H9 (cell line): ENCODE data around the gene GRID1. TPM values are rescaled to one million over a fixed set of nuclear protein-coding genes. Genes with fewer than 3 reads are reported as not detected.

Experiments used
- DNase-seq: peaks from one replicate; pipeline ENCODE4 v3.0.0-alpha.2; 2017
- H2AFZ ChIP-seq: one replicate; pipeline ENCODE4 v1.6.1; 2013; ENCODE audit warnings: mild to moderate bottlenecking, low read length, control low read depth, moderate library complexity
- H2AK5ac ChIP-seq: 2 replicates; pipeline ENCODE4 v1.6.1; 2013; ENCODE audit warnings: low read length, control low read depth, mixed read lengths; ENCODE audit not compliant: insufficient read length
- H2BK120ac ChIP-seq: one replicate; pipeline ENCODE4 v1.6.1; 2013; ENCODE audit warnings: low read depth, mild to moderate bottlenecking, low read length, control low read depth, inconsistent platforms; ENCODE audit not compliant: poor library complexity, severe bottlenecking
- H2BK12ac ChIP-seq: 2 replicates; pipeline ENCODE4 v1.6.1; 2013; ENCODE audit warnings: low read length, control low read depth, mixed read lengths, low read depth; ENCODE audit not compliant: insufficient read length
- H2BK15ac ChIP-seq: 2 replicates; pipeline ENCODE4 v1.6.1; 2013; ENCODE audit warnings: low read depth, low read length, control low read depth
- H2BK20ac ChIP-seq: one replicate; pipeline ENCODE4 v1.6.1; 2013; ENCODE audit warnings: low read depth, mild to moderate bottlenecking, low read length, control low read depth, inconsistent platforms; ENCODE audit not compliant: poor library complexity, severe bottlenecking
- H2BK5ac ChIP-seq: 2 replicates; pipeline ENCODE4 v1.6.1; 2013; ENCODE audit warnings: low read length, control low read depth, mixed read lengths; ENCODE audit not compliant: insufficient read length
- H3K14ac ChIP-seq: 2 replicates; pipeline ENCODE4 v1.6.1; 2013; ENCODE audit warnings: low read length, control low read depth; ENCODE audit not compliant: insufficient read depth
- H3K18ac ChIP-seq: 2 replicates; pipeline ENCODE4 v1.6.1; 2013; ENCODE audit warnings: low read depth, mild to moderate bottlenecking, mixed read lengths, low read length, control low read depth; ENCODE audit not compliant: insufficient read length
- H3K23ac ChIP-seq: 2 replicates; pipeline ENCODE4 v1.6.1; 2013; ENCODE audit warnings: low read length, control low read depth, mixed read lengths, low read depth; ENCODE audit not compliant: insufficient read length
- H3K23me2 ChIP-seq: 2 replicates; pipeline ENCODE4 v1.6.1; 2013; ENCODE audit warnings: low read depth, mild to moderate bottlenecking, mixed read lengths, low read length, control low read depth; ENCODE audit not compliant: insufficient read length, poor library complexity, severe bottlenecking
- H3K27ac ChIP-seq: 2 replicates; pipeline ENCODE4 v1.5.1; 2013; ENCODE audit warnings: low read length, control low read depth, mixed read lengths, low read depth; ENCODE audit not compliant: insufficient read length
- H3K27me3 ChIP-seq: 2 replicates; pipeline ENCODE4 v1.6.1; 2013; ENCODE audit warnings: low read length, control low read depth, inconsistent platforms; ENCODE audit not compliant: insufficient read depth
- H3K4ac ChIP-seq: 2 replicates; pipeline ENCODE4 v1.6.1; 2013; ENCODE audit warnings: low read depth, mild to moderate bottlenecking, control low read depth, inconsistent platforms, low read length, moderate library complexity
- H3K4me1 ChIP-seq: 2 replicates; pipeline ENCODE4 v1.6.1; 2013; ENCODE audit warnings: low read length, control low read depth, inconsistent platforms; ENCODE audit not compliant: insufficient read depth
- H3K4me2 ChIP-seq: 2 replicates; pipeline ENCODE4 v1.6.1; 2013; ENCODE audit warnings: low read length, control low read depth, mixed read lengths; ENCODE audit not compliant: insufficient read length, insufficient read depth
- H3K56ac ChIP-seq: 2 replicates; pipeline ENCODE4 v1.6.1; 2013; ENCODE audit warnings: low read depth, mild to moderate bottlenecking, mixed read lengths, low read length, control low read depth; ENCODE audit not compliant: insufficient read length
- H3K79me1 ChIP-seq: 2 replicates; pipeline ENCODE4 v1.6.1; 2013; ENCODE audit warnings: low read depth, mild to moderate bottlenecking, moderate library complexity, low read length, control low read depth, inconsistent platforms; ENCODE audit not compliant: insufficient read depth, poor library complexity, severe bottlenecking
- H3K79me2 ChIP-seq: 2 replicates; pipeline ENCODE4 v1.6.1; 2013; ENCODE audit warnings: low read length, control low read depth, inconsistent platforms; ENCODE audit not compliant: insufficient read depth
- H3K9ac ChIP-seq: 2 replicates; pipeline ENCODE4 v1.6.1; 2013; ENCODE audit warnings: low read length, control low read depth, mixed read lengths; ENCODE audit not compliant: insufficient read length; ENCODE audit errors: extremely low read depth
- H3K9me3 ChIP-seq: one replicate; pipeline ENCODE4 v1.6.1; 2013; ENCODE audit warnings: low read depth, low read length, inconsistent platforms; ENCODE audit not compliant: control insufficient read depth
- H3T11ph ChIP-seq: one replicate; pipeline ENCODE4 v1.6.1; 2013; ENCODE audit warnings: mild to moderate bottlenecking, low read length, control low read depth, inconsistent platforms
- H4K20me1 ChIP-seq: one replicate; pipeline ENCODE4 v1.6.1; 2013; ENCODE audit not compliant: control insufficient read depth, insufficient read length, insufficient read depth
- H4K5ac ChIP-seq: 2 replicates; pipeline ENCODE4 v1.6.1; 2013; ENCODE audit warnings: low read depth, mild to moderate bottlenecking, mixed read lengths, low read length, control low read depth; ENCODE audit not compliant: insufficient read length
- H4K8ac ChIP-seq: replicated peaks from 2 replicates; pipeline ENCODE4 v1.6.1; 2013; ENCODE audit warnings: low read length, control low read depth, mixed read lengths, low read depth; ENCODE audit not compliant: insufficient read length
- H4K91ac ChIP-seq: 2 replicates; pipeline ENCODE4 v1.6.1; 2013; ENCODE audit warnings: low read depth, mild to moderate bottlenecking, moderate library complexity, mixed read lengths, low read length, control low read depth; ENCODE audit not compliant: insufficient read length
- H3K27ac Mint-ChIP-seq, 3 experiments: 2 replicates in 2 of 3; 3 replicates in 1 of 3; pipeline ENCODE4 v1.8.0; 2020 to 2021; ENCODE audit warnings: mixed read lengths in 3 of 3, mild to moderate bottlenecking in 1 of 3, moderate library complexity in 1 of 3
- H3K27me3 Mint-ChIP-seq: 2 replicates; pipeline ENCODE4 v1.8.0; 2021; ENCODE audit warnings: low read depth, mild to moderate bottlenecking, moderate library complexity, mixed read lengths
- H3K36me3 Mint-ChIP-seq, 3 experiments: 2 replicates in 2 of 3; 3 replicates in 1 of 3; pipeline ENCODE4 v1.8.0; 2020 to 2021; ENCODE audit warnings: low read depth in 3 of 3, mixed read lengths in 3 of 3; ENCODE audit not compliant: insufficient read depth in 1 of 3
- H3K4me1 Mint-ChIP-seq, 2 experiments: 2 replicates each; pipeline ENCODE4 v1.8.0; 2020; ENCODE audit warnings: mixed read lengths in 2 of 2
- H3K4me3 Mint-ChIP-seq, 2 experiments: 2 replicates in 1 of 2; 3 replicates in 1 of 2; pipeline ENCODE4 v1.8.0; 2020 to 2021; ENCODE audit warnings: mild to moderate bottlenecking in 2 of 2, mixed read lengths in 2 of 2, moderate library complexity in 1 of 2
- H3K9me3 Mint-ChIP-seq, 2 experiments: 2 replicates in 1 of 2; 3 replicates in 1 of 2; pipeline ENCODE4 v1.8.0; 2020; ENCODE audit warnings: mild to moderate bottlenecking in 2 of 2, mixed read lengths in 2 of 2, moderate library complexity in 1 of 2
- CTCF ChIP-seq: fragments of 200-600 bp; sonication (generic); conservative IDR thresholded peaks from 3 replicates; pipeline ENCODE4 v1.8.0; 2021; ENCODE audit warnings: antibody characterized with exemption, mild to moderate bottlenecking
- WGBS: extraction: QIAGEN DNeasy Blood & Tissue Kit; methylation state at CpG from one replicate; pipeline ENCODE4 v1.1.7; 2013; ENCODE audit warnings: missing lambda C conversion rate, low lambda C conversion rate, mixed read lengths; ENCODE audit not compliant: insufficient read length; ENCODE audit errors: extremely low coverage; 5-methylcytosine and 5-hydroxymethylcytosine counted together
- total RNA-seq: library from RNA; stranded (reverse); gene quantifications from 2 replicates; pipeline ENCODE4 v1.2.1, GENCODE V29; 2021

GRID1 gene
- total RNA-seq, 1 experiment from 2014 or later = 0.35 TPM

- Histone ChIP-seq H4K5ac (no peak overlapping the region), H3K18ac (no peak overlapping the region), H3K27me3 (no peaks in the 10 kb centered on the region), H3K4me1 (no peaks in the 10 kb centered on the region), H3K27ac (no peak overlapping the region), H2BK5ac (no peak overlapping the region), H3K4me2 (no peak overlapping the region), H3K23me2 (no peaks in the 10 kb centered on the region), H2AFZ (no peak overlapping the region), H4K91ac (no peak overlapping the region), H2BK20ac (no peak overlapping the region), H2AK5ac (no peak overlapping the region), H3K14ac (no peak overlapping the region), H3K79me1 (no peaks in the 10 kb centered on the region), H2BK12ac (no peak overlapping the region), H4K8ac (no peak overlapping the region), H3K23ac (no peak overlapping the region), H3K79me2 (no peaks in the 10 kb centered on the region), H2BK120ac (no peak overlapping the region), H3K4ac (no peak overlapping the region), H3K9ac (no peak overlapping the region), H3K56ac (no peak overlapping the region), H4K20me1 (no peaks in the 10 kb centered on the region), H3K9me3 (no peaks in the 10 kb centered on the region), H3T11ph (no peak overlapping the region), H2BK15ac (no peak overlapping the region)
- TF ChIP-seq CTCF = no peak
- H3K9me3 Mint-ChIP-seq = peaks cover 3 to 19% of the 10 kb centered on the region in 2 experiments
- no peaks in the 10 kb centered on the region for H3K4me1 Mint-ChIP-seq
- WGBS = no CpG with 5 or more reads among the region's 6 CpGs
- H3K27ac Mint-ChIP-seq = no peak overlapping the region
- DNase-seq = no peak
- peaks cover 0 to 11% (median 0%) of the 10 kb centered on the region in 3 experiments; a peak in 3 of 7 replicates for H3K36me3 Mint-ChIP-seq
- no peaks in the 10 kb centered on the region; the same call in 1 of the 2 replicates for H3K27me3 Mint-ChIP-seq
- no peak overlapping the region for H3K4me3 Mint-ChIP-seq
Observed at GRCh38 chr10:85851934-85852333, 514.7 kb downstream of the GRID1 start.
